Stimulated activated CD8-positive, alpha-beta memory T cell treated with anti-CD3 and anti-CD28 coated beads, Interleukin-15, amount 100 ng/mL, for 4 hours (primary cell): ENCODE results near the gene HAVCR1.
"Not testable (repeated sequence)": the region's sequence is repeated elsewhere in the genome, so short reads cannot be mapped to it uniquely, and the experiment has no call there.

Experiments used
- DNase-seq, 2 donors: peaks; one replicate each; pipeline ENCODE4 v3.0.0-alpha.2; 2020; ENCODE audit warnings: low read depth in 2 of 2

The HAVCR1 gene

DNA sequence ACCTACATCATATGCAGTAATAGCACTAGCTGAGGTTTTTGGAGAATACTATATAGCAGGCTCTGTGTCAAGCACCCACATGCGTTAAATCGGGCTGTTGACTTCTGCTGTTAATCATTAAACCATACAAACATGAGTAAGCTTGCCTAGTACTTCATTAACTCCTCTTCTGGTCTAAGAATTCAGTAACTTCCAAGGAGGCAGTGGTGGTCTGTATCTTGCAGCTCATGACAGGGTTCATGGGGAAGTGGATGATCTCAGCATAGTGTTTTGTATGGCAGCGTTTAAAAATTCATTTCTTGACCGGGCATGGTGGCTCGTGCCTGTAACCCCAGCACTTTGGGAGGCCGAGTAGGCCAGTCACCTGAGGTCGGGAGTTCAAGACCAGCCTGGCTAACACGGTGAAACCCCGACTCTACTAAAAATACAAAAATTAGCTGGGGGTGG, at the start of gene HAVCR1:
HAVCR1 (minus strand) TSS at position 24 of the 447 bp plus-strand sequence. CDS start 1,173 bp downstream, outside the sequence.
- DNase-seq, result no peak

DNA sequence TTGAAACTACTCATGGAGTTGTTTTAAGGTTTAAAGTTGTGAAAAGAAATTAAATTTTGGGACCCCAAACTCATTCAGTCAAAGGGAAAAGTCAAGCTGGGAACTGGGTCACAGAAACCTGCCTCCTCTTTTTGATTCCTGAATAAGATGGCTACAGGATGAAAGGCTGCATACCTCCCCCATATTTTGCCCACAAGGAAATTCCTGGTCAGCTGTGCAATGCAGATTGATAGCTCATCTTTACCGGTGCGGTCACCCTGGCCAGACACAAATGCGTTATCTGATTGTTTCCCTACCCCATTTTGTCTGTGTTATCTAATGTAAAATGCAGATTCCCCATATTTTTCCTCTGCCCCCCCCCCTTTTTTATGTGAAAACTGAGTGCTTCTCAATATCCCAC, 48.6 kb upstream of the HAVCR1 start:
- DNase-seq, result no peak

DNA sequence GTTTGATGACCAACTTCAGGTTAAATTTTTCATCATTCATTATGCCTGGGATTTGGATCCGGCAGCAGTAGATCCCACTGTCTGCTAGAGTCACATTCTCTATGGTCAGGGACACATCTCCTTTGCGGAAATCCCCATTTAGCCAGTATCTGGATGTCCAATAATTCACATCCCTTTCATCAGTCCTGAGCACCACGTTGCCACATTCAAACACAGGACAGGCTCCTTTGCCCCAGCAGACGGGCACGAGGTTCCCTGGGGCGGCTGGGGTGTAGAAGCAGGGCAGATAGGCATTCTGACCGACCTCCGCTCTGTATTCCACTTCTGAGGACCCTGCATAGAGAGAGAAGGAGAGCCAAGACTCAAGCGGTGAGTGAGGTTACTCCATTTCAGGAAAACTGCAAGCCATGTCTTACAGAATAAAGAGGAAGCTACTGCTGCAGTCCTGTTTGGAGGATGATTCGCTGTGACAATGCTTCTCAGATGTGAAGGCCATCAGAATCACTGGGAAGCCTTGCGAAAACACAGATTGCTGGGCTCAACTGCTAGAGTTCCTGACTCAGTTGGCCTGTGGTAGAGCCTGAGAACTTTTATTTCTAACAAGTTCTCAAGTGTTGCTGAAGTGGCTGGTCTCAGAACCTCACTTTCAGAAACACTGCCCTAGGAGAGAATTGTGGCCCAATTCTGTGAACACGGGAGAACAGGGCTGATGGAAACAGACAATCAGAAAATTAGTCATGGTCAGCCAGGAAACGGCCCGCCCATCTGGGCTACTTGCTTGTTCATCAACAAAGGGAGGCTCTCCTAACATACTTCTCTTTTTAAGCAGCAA, 47.9 kb upstream of the HAVCR1 start:
- DNase-seq, result no peak

DNA sequence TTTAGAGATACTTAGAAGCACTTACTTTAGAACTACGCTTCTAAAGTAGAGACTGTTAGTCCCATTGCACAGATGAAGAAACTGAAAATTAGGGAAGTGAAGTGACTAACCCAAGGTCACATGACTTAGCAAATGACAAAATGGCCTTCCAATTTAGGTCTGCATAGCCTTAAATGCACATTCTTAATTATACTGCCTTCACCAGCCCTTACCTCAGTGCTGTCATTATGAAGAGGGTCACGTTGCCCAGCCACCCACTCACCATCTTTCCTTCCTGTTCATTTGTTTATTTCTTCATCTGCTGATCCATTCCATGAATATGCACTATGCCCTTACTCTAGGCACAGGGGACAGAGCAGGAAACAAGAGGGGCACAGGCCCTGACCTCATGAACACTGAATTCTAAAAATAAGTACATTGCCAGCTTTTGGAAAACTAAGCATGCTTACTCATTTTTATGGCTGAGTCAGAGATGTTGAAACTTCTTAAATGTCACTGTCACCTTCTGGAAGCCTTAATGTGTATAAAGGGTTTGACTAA, 41.3 kb upstream of the HAVCR1 start:
- DNase-seq, result no peak

DNA sequence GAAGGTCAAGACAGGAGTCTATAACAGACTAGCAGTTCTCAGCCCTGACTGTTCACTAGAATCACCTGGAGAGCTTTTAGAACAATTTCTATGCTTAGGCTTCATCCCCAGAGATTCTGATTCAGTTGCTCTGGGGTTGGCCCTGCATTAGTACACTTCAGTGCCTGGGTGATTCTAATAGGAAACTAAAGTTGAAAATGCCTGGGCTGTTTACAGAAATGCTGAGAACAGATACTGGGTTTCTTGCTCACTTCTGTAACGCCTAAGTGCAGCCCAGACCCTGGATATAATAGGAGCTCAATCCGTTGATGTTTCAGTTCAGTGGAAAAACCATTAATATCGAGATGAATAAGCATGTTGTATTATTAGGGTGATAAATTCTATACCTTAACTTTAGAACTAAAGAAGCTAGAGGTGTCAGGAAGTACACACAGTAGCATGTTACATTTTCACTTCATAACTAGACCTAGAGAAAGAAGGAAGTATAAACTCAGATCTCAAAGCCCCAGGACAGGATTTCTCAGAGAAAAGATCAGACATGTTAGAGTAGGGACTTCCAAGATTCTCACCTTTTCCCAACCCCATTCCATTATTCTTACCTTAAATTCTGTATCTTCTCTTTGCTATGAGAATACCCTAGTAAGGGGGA, 29.6 kb upstream of the HAVCR1 start:
- DNase-seq, result no peak

DNA sequence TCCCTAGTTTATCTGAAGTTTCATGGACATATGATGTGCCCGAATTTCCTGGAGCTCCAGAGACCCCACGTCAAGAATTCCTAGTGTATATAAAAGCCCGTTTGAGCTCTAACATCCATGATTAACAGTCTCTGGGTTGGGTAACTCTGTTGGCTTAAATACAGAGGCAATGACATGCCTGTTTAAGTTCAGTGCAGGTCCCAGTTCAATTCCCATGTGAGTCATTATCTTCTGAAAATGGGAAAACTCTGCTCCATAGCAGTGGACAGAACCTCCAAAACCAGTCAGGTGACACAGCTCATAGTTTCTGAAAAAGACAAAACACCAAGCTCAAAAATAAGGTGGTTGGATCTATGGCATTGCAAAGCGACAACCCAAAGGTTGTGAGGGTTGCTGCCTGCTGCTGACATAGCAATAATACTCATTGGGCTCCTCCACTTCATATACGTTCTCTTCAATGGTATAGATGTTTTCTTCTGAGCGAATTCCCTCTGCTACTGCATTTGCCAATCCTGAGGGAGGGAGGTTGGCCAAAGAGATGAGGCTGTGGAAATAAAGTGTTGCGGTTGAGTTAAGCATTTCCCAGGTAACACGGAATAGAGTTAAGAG, 27.9 kb upstream of the HAVCR1 start:
- DNase-seq, result no peak

DNA sequence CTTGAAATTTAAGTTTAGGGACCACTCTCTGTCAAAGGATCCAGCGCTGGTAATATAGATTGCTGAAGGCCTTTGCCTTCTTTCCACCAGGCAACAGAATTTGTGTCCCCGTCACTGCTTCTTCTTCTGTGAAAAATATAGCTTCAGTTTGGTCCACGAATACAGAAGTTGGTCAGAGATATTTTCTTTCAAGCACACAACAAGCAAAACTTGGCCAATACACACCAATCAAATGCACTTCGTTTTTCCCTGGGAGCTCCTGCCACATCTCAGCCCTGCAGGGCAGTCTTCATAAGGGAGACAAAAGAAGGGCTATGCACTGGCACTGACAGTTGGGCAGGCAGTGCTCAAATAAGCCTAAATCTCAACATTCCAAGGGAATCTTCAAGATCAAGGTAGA, 27.0 kb upstream of the HAVCR1 start:
- no peak for DNase-seq

DNA sequence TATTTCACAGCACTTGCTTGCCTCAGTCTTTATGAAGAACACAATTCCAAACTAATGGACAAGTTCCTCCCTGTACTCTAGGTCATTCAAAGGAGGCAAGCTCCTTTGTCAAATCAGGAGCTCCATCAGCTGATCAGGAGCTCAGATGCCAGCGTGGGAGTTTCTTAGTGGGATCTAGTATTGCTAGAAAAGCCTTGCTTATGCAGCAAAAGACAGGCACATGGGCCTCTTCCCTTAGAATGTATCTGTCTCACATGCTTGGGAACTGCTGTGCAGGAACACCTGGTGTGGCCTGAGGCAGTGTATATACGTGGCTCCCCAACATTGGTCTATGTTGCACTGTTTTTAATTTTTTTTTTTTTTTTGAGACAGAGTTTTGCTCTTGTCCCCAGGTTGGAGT, 21.4 kb upstream of the HAVCR1 start:
- DNase-seq, result no peak

DNA sequence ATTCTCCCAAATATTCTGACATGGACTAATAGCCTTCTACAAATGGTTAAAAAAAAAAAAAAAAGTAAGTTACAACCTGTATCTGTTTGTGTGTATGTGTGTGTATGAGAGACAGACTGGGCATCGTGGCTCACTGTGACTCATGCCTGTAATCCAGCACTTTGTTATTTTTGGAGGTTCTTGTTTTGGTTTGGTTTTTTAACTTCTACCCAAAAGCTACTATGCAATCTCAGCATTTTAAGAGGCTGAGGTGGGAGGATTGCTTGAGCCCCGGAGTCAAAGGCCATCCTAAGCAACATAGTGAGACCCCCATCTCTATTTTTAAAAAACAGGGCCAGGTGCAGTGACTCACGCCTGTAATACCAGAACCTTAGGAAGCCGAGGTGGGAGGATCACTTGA, 17.6 kb upstream of the HAVCR1 start:
- no peak for DNase-seq

DNA sequence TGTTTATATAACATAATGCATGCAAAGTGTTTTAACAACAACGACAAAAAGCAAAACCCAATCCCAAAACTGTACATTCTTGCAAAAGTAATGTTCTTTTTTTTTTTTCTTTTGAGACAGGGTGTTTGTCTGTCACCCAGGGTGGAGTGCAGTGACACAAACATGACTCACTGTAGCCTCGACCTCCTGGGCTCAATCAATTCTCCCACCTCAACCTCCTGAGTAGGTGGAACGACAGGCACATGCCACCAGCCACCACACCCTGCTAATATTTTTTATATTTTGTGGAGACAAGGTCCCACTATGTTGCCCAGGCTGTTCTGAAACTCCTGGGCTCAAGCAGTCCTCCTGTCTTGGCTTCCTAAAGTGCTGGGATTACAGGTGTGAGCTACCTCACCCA, 13.6 kb upstream of the HAVCR1 start:
- no peak for DNase-seq

DNA sequence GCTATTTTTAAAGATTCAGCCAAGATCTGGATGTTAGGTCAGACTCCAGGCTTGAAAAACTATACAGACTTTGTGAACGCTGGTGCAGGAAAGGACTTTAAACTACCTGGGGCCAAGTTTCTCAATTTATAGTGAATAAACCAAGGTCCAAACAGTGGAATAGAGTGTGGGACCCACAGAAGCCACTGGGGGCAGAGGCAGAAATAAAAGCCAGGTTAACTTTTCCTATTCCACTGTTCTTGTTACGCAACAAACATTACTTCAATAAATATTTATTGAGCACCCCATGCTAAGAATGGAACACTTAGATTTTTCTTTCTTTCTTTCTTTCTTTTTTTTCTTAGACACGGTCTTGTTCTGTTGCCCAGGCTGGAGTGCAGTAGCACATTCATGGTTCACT, 11.0 kb upstream of the HAVCR1 start:
- DNase-seq, result no peak

DNA sequence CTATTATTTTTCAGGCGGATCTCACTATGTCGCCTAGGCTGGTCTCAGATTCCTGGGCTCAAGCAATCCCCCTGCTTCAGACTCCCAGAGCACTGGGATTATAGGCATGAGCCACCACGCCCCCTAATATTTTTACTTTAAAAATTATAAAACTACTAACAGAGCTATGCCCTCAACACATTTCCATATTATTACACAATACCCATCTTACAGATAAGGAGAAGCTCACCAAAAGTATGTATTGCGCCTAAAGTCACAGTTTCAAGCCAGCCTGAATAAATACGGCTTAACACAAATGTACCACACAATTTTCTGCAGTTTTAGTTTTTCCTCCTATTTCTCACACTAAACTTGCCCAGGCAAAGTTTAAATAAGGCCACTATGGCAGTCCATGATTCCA, 9.9 kb upstream of the HAVCR1 start:
- DNase-seq, result no peak

DNA sequence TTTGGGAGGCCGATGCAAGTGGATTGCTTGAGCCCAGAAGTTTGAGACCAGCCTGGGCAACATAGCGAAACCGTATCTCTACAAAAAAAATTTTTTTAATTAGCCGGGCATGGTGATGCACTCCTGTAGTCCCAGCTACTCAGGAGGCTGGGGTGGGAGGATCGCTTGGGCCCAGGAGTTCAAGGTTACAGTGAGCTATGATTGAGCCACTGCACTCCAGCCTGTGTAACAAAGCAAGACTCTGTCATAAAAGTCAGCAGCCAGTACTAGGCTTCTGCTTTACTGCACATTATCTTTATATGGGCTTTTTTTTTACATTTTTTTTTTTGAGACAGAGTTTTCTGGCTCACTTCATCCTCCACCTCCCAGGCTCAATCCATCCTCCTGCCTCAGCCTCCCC, 9.4 kb upstream of the HAVCR1 start:
- no peak for DNase-seq

DNA sequence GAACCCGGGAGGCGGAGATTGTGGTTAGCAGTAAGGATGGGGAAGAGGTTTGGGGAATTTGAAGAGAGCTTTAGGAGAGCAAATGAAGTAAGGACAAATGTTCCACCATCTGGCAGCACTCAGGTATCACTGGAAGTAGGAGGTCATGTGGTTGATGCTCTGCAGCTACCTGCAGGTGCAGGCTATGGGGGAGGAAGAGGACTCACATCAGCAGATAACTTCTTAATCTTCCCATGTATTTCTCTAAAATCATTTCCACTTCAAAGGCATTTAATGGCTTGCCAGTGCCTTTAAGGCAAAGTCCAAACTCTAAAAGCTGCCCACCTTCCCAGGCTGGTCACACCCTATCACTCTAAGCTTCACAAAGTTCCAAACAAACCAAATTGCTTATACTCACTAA, 8.1 kb upstream of the HAVCR1 start:
- no peak for DNase-seq

DNA sequence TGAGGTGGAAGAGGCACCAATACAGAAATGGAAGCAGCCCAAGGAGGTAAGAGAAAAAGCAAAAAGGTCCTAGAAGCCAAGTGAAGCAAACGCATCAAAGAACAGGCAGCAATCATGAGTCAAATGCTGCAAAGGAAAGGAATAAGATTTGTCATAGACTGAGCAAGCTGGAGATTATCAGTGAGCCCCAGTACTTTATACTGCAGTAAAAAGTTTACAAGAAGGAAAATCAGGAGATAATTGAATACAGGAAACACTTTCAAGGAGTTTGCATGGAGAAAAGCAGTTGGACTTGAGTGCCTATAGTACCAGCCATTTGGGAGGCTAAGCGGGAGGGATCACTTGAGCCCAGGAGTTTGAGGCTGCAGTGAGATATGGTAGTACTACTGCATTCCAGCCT, 7.2 kb upstream of the HAVCR1 start:
- DNase-seq, result no peak

DNA sequence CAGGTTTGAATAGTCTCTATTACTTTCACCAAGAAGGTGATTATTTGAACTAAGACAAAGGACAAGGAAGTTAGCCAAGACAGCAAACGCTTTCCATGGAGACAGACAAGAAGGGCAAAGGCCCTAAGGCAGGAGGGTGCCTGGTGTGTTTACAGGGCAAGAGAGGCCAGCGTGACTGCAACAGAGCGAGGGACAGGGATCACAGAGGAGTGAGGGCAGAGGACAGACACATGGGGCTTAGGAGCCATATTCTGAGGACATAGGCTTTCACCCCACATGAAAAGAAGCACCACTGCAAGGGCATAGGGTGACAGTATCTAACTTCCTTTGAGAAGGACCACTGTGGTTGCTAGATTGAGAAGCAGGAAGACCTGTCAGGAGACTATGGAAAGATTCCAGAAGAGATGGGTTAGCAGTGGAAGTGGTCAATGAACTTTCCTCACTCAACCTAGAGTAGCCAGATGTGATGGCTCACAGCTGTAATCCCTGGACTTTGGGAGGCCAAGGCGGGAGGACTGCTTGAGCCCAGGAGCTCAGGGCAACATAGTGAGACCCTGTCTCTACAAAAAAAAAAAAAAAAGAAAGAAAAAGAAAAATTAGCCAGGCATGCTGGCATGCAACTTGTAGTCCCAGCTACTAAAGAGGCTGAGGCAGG, 5.0 kb upstream of the HAVCR1 start:
- DNase-seq, result no peak

DNA sequence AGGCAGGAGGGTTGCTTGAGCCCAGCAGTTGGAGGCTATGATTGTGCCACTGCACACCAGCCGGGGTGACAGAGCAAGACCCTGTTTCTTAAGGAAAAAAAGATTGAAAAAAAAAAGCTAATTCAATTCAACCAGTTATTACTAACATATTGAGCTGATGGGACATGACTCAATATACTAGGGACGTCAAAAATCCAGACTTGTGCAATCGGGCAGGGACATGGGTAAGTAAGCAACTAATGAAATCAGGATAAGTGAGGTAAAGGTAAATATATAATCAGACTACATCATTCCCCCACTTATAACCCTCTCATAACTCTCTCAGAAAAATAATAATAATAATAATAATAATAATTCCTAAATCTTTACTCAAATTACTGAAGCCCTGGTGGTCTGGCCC, 975 bp upstream of the HAVCR1 start:
- DNase-seq, result no peak

DNA sequence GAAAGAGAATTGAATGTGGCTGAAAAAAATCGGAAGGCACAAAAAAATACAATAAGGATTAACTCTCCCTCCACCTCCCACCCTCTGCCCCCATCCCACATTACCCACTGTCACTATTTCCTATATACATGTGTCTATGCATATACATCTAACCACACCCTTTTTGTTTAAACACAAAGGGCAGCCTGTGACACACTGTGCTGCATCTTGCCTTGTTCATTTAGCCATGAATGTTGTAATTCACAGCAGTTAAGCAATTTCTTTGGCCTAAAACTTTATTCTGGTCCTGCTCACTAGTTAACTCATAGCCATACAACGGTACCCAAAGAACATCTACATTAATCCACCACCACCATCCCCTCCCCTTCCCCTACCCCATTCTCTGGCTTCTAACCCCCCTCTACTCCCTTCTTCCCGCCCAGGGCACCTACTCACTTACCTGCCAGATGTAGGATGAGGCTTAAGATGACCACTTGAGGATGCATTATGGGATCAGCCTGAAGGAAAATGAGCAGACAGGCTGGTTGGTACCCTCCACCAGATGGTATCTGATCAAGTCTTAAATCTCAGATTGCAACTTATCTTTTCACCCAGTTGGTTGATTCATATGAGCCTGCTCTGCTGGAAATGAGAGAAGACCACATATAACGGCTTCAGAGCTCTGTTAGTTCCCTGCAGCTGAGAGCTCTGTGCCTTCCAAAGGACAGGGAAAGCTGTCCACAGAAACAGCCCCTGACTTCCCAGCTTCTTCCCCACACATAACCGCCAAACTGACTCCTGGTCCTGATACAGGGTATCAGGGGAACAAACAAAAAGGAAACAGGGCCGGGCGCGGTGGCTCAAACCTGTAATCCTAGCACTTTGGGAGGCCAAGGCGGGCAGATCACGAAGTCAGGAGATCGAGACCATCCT, 1.2 kb downstream of the HAVCR1 start:
- DNase-seq, result no peak

DNA sequence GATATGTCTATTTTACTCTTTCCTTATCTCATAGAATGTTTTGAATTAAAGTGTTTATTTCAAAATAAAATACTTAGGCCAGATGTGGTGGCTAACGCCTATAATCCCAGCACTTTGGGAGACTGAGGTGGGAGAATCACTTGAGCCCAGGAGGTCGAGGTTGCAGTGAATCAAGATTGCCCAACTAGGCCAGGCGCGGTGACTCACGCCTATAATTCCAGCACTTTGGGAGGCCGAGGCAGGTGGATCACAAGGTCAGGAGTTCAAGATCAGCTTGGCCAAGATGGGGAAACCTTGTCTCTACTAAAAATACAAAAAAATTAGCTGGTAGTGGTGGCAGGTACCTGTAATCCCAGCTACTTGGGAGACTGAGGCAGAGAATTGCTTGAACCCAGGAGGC, 2.1 kb downstream of the HAVCR1 start:
- DNase-seq, result not testable (repeated sequence)

DNA sequence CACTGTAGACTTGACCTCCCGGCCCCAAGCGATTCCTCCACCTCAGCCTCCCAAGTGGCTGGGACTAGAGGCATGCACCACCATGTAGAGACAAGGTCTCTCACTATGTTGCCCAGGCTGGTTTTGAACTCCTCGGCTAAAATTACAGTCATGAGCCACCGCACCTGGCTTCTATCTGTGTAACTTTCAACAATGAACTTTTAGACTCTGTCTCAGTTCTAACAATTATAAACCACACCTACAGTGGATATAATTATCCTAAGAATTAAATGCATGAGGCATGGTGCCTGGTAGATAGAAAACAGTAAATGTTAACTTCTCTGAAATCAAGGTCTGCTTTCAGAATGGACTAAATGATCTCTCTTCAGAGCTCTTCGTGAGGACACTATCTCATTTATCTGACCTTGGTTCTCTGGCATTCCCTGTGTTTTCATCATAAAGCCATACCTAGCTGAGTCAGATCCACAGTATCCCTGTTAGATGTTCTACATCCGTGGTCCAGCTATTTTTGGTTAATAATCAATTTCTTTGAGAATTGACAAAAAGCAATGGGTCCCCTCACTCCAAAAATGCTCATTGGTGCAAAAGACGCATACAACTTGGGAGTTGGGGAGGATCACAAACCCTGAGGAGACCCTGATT, 7.2 kb downstream of the HAVCR1 start:
- DNase-seq, result no peak

DNA sequence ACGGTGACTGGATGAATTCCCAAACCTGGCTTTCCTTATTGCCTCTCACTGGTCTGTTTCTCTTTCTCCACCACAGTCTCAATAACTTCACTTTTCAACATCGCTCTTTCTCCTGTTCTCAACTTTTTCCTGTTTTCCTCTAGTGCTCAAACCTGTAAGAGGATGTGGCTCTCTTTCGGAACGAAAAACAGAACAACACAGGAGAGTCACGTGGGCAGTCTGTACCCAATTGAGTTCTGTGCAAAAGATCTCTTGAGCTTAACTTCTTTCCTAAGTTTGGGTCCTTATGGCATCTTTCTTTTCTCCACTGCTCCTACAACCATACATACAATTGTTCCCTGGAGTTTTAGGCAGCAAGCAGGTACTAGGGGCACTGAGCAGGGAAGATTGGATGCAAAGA, 8.9 kb downstream of the HAVCR1 start:
- no peak for DNase-seq
